ENCODE data around the gene SMCP.
A peak's percentile ranks its signal among the peaks of the same experiment; 100 is the strongest.

Gene SMCP

DNA sequence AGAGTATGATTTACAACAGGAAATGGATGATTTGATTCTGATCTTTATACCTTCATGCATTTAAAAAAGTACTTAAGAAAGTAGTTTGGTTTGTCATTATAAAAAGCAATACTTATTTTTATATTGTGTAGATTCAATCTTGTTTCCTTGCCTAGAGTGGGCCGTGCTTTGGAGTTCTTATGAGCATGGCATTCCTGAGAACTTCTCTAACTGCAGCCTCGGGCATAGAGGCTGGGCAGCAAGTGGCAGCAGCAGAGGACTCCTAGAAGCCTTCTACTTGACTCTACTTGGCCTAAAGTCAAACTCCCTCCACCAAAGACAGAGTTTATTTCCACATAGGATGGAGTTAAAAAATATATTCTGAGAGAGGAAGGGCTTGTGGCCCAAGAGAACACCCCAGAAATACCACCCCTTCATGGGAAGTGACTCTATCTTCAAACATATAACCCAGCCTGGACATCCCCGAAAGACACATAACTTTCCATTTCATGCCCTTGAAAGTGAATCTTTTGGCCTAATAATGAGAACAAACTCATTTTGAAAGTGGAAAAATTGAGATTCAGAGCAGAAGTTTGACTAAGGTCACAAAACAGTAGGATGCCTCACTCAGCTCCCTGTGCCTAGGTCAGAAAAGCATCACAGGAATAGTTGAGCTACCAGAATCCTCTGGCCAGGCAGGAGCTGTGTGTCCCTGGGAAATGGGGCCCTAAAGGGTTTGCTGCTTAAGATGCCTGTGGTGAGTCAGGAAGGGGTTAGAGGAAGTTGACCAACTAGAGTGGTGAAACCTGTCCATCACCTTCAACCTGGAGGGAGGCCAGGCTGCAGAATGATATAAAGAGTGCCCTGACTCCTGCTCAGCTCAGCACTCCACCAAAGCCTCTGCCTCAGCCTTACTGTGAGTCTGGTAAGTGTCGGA is 29.8 kb downstream of the SMCP start, which contains the start of gene IVL:
Gene IVL (plus strand): TSS at position 861 of the 916 bp plus-strand sequence. CDS start 1,252 bp downstream, outside the sequence.
- TF ChIP-seq, protein P1, sequence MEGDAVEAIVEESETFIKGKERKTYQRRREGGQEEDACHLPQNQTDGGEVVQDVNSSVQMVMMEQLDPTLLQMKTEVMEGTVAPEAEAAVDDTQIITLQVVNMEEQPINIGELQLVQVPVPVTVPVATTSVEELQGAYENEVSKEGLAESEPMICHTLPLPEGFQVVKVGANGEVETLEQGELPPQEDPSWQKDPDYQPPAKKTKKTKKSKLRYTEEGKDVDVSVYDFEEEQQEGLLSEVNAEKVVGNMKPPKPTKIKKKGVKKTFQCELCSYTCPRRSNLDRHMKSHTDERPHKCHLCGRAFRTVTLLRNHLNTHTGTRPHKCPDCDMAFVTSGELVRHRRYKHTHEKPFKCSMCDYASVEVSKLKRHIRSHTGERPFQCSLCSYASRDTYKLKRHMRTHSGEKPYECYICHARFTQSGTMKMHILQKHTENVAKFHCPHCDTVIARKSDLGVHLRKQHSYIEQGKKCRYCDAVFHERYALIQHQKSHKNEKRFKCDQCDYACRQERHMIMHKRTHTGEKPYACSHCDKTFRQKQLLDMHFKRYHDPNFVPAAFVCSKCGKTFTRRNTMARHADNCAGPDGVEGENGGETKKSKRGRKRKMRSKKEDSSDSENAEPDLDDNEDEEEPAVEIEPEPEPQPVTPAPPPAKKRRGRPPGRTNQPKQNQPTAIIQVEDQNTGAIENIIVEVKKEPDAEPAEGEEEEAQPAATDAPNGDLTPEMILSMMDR (IDR thresholded peaks at IDR 0.05; ENCODE audit: low read depth, low read length): no peak
- no peak for DNase-seq (ENCODE audit: low read depth, low spot score)
- in situ Hi-C loops (cut with HindIII; ENCODE audit: low sequenced_read_pairs): no loop called here
- H3K4me3 ChIP-seq (ENCODE audit: low read depth, low read length): no peak within 1 kb of the TSS

DNA sequence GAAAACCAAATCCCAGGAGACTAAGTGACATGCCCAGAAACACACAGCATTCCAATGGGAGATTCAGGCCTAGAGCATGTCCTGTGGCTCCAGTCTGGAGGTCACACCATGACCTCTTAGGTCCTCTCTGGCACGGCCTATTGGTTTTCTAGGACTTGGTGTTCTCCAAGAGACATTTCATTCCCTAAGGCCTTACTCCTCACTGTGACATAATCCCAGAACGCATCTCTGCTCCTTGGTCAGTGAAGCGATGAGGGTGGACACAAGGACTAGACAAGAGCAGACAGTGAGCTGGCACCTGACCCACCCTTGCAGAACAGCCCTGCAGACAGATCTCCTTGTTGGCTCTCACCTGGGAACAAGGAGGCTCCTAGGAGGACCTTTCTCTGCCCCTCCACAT is 31.1 kb downstream of the SMCP start:
- H3K4me3 ChIP-seq (ENCODE audit: low read depth, low read length): no peak overlapping the region
- no peak for DNase-seq (ENCODE audit: low read depth, low spot score)
- TF ChIP-seq, protein P1 (IDR thresholded peaks at IDR 0.05; ENCODE audit: low read depth, low read length): no peak
- in situ Hi-C loops (cut with HindIII; ENCODE audit: low sequenced_read_pairs): no loop called here

DNA sequence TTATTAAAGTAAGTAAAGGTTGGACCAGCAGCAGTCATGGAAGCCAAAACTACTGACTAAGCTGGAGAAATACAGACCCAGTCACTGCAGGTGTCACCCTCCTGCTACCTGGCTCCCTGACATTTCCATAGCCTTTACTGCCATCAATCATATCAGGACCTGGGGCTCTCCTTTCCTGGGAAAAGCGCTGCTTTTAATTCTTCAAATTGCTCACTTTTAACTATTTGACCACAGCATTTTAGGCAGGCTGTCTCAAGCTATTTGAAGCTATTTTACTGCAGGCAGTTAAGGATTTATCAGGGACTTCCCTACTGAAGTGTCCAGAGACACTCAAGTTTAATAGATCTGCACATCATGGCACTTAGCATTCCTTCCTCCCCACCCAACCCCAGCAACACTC is 34.3 kb downstream of the SMCP start:
- in situ Hi-C loops (cut with HindIII; ENCODE audit: low sequenced_read_pairs): no loop called here
- no peak overlapping the region for H3K4me3 ChIP-seq (ENCODE audit: low read depth, low read length)
- TF ChIP-seq, protein P1 (IDR thresholded peaks at IDR 0.05; ENCODE audit: low read depth, low read length): no peak
- DNase-seq (ENCODE audit: low read depth, low spot score): no peak

DNA sequence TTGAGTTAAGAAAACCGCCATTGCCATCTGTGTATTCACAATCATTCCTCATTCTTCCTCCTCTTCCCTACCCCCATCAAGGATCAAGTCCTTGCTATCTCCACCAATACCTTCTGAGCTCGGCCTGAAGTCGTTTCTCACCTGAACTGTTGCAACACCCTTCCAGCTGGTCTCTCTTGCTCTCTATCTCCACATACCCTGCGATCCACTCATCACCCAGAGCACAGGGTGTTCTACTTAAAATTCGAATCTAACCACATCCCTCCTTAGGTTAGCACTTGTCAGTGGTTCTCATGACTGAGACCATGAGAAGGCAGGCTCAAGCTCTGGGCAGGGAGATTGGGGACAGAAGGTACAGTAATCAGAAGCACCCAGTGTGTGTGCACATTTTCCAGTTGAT is 34.8 kb downstream of the SMCP start:
- TF ChIP-seq, protein P1 (IDR thresholded peaks at IDR 0.05; ENCODE audit: low read depth, low read length): no peak
- no peak for DNase-seq (ENCODE audit: low read depth, low spot score)
- H3K4me3 ChIP-seq (ENCODE audit: low read depth, low read length): no peak overlapping the region
- in situ Hi-C loops (cut with HindIII; ENCODE audit: low sequenced_read_pairs): no loop called here

DNA sequence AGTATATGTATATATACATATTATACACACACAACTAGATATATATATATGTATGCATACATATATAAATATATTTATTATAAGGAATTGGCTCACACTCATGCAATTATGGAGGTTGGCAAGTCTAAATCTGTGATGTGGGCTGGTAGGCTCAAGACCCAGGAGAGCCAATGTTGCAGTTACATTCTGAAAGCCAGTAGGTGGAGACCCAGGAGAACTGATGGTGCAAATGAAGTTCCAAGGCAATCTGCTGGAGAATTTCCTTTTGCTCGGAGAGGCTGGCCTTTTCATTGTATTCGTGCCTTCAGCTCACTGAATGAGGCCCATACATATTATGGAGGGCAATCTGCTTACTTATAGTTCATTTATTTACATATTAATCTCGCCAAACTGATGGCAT is 39.7 kb downstream of the SMCP start:
- DNase-seq (ENCODE audit: low read depth, low spot score): no peak
- in situ Hi-C loops (cut with HindIII; ENCODE audit: low sequenced_read_pairs): no loop called here
- TF ChIP-seq, protein P1 (IDR thresholded peaks at IDR 0.05; ENCODE audit: low read depth, low read length): peak; percentile 35
- no peak overlapping the region for H3K4me3 ChIP-seq (ENCODE audit: low read depth, low read length)

DNA sequence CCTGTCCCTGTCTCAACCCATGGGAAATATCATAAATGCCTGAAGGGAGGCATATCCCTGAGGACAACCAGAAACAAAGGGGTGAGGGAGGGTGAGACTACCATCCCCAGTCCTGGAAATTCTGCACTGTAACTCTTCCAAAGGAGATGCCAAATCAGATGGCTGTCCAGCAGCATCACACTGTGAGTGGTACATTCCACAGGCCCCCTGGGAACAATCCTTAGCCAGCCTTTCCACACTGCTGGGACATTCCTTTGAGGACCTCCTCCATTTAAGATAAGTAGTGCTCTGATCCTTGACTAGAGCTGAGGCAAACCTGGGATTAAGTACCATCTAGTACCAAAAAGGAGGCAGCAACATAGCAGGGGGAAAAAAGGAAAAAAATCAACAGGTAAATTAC is 40.9 kb downstream of the SMCP start:
- no peak for DNase-seq (ENCODE audit: low read depth, low spot score)
- TF ChIP-seq, protein P1 (IDR thresholded peaks at IDR 0.05; ENCODE audit: low read depth, low read length): no peak
- no peak overlapping the region for H3K4me3 ChIP-seq (ENCODE audit: low read depth, low read length)
- in situ Hi-C loops (cut with HindIII; ENCODE audit: low sequenced_read_pairs): no loop called here
